T-helper 2 cell (primary cell): ENCODE measurements around the gene LRMDA.

Experiments used
- DNase-seq, 5 experiments: peaks; one replicate each; pipeline versions ENCODE4 v3.0.0 to v3.0.0-alpha.2; 2012 to 2022

LRMDA gene

GRCh38 chr10:75544386-75544785 is 113.0 kb downstream of the LRMDA start:
- no peak for DNase-seq

GRCh38 chr10:75544993-75545706 is 113.7 kb downstream of the LRMDA start:
- no peak for DNase-seq

GRCh38 chr10:75546004-75546403 is 114.6 kb downstream of the LRMDA start:
- no peak for DNase-seq

GRCh38 chr10:75547391-75548298 is 116.2 kb downstream of the LRMDA start:
- no peak for DNase-seq

GRCh38 chr10:75548356-75548755 is 116.9 kb downstream of the LRMDA start:
- no peak for DNase-seq

- no peak for DNase-seq
Measured at GRCh38 chr10:75550191-75550590, 118.8 kb downstream of the LRMDA start.

- no peak for DNase-seq
Measured at GRCh38 chr10:75552171-75552570, 120.7 kb downstream of the LRMDA start.

- DNase-seq, result no peak
Measured at GRCh38 chr10:75553550-75553949, 122.1 kb downstream of the LRMDA start.

GRCh38 chr10:75555323-75555722 is 123.9 kb downstream of the LRMDA start:
- DNase-seq, result no peak

- no peak for DNase-seq
Measured at GRCh38 chr10:75556320-75556719, 124.9 kb downstream of the LRMDA start.

GRCh38 chr10:75565286-75566251 is 134.1 kb downstream of the LRMDA start:
- no peak for DNase-seq

GRCh38 chr10:75568450-75569130 is 137.2 kb downstream of the LRMDA start:
- DNase-seq, result no peak

GRCh38 chr10:75569506-75569905 is 138.1 kb downstream of the LRMDA start:
- DNase-seq, result no peak

GRCh38 chr10:75572478-75572877 is 141.1 kb downstream of the LRMDA start:
- DNase-seq, result no peak

- DNase-seq, result no peak
Measured at GRCh38 chr10:75575940-75576339, 144.5 kb downstream of the LRMDA start.

GRCh38 chr10:75582102-75582501 is 150.7 kb downstream of the LRMDA start:
- DNase-seq, result no peak

- no peak for DNase-seq
Measured at GRCh38 chr10:75585294-75585693, 153.9 kb downstream of the LRMDA start.

GRCh38 chr10:75586814-75587213 is 155.4 kb downstream of the LRMDA start:
- DNase-seq, result no peak

GRCh38 chr10:75588031-75588430 is 156.6 kb downstream of the LRMDA start:
- DNase-seq, result no peak

- DNase-seq, result no peak
Measured at GRCh38 chr10:75589895-75590654, 158.7 kb downstream of the LRMDA start.

GRCh38 chr10:75592151-75592787 is 160.8 kb downstream of the LRMDA start:
- no peak for DNase-seq
